Measurements from ENCODE around the gene PDIA2. TPM values are rescaled to one million over a fixed set of nuclear protein-coding genes. Genes with fewer than 3 reads are reported as not detected.
A peak's percentile ranks its signal among the peaks of the same experiment; 100 is the strongest.
"Not testable (repeated sequence)": the region's sequence is repeated elsewhere in the genome, so short reads cannot be mapped to it uniquely, and the experiment has no call there.

PDIA2 gene
- total RNA-seq (2014; rRNA removed): 0.29 and 1.2 TPM in 2 replicates
- polyA plus RNA-seq (2012): 0.12 TPM

GRCh38 chr16:283033-283805 lies at the start of gene PDIA2:
Gene PDIA2 (plus strand): TSS chr16:283164. CDS start chr16:283170, 6 bp downstream.
- DNase-seq (ENCODE audit: low read depth): no peak

GRCh38 chr16:234468-235305 lies 48.3 kb upstream of the PDIA2 start, which contains the start of gene FAM234A:
Gene FAM234A (plus strand): TSS chr16:234821. CDS start chr16:254414, 19,593 bp downstream.
- DNase-seq (ENCODE audit: low read depth): peak; percentile 84

- DNase-seq (ENCODE audit: low read depth): peak; percentile 15
Measured at GRCh38 chr16:239948-240277, 43.1 kb upstream of the PDIA2 start.

GRCh38 chr16:240559-240958 lies 42.4 kb upstream of the PDIA2 start:
- DNase-seq (ENCODE audit: low read depth): no peak

- no peak for DNase-seq (ENCODE audit: low read depth)
Measured at GRCh38 chr16:242281-242680, 40.7 kb upstream of the PDIA2 start.

GRCh38 chr16:243348-243747 lies 39.6 kb upstream of the PDIA2 start:
- DNase-seq (ENCODE audit: low read depth): no peak

GRCh38 chr16:245105-245504 lies 37.9 kb upstream of the PDIA2 start:
- no peak for DNase-seq (ENCODE audit: low read depth)

- DNase-seq (ENCODE audit: low read depth): no peak
Measured at GRCh38 chr16:247027-247426, 35.9 kb upstream of the PDIA2 start.

GRCh38 chr16:249431-249830 lies 33.5 kb upstream of the PDIA2 start:
- DNase-seq (ENCODE audit: low read depth): no peak

- DNase-seq (ENCODE audit: low read depth): no peak
Measured at GRCh38 chr16:252366-253337, 30.3 kb upstream of the PDIA2 start.

GRCh38 chr16:253833-254232 lies 29.1 kb upstream of the PDIA2 start:
- DNase-seq (ENCODE audit: low read depth): no peak

- DNase-seq (ENCODE audit: low read depth): no peak
Measured at GRCh38 chr16:254461-254860, 28.5 kb upstream of the PDIA2 start.

GRCh38 chr16:255183-255582 lies 27.8 kb upstream of the PDIA2 start:
- no peak for DNase-seq (ENCODE audit: low read depth)

- DNase-seq (ENCODE audit: low read depth): not testable (repeated sequence)
Measured at GRCh38 chr16:258091-258490, 24.9 kb upstream of the PDIA2 start.

GRCh38 chr16:259226-259625 lies 23.7 kb upstream of the PDIA2 start:
- no peak for DNase-seq (ENCODE audit: low read depth)

GRCh38 chr16:259814-260253 lies 23.1 kb upstream of the PDIA2 start:
- DNase-seq (ENCODE audit: low read depth): no peak

- DNase-seq (ENCODE audit: low read depth): no peak
Measured at GRCh38 chr16:260326-260725, 22.6 kb upstream of the PDIA2 start.

- no peak for DNase-seq (ENCODE audit: low read depth)
Measured at GRCh38 chr16:261031-261691, 21.8 kb upstream of the PDIA2 start.

- DNase-seq (ENCODE audit: low read depth): no peak
Measured at GRCh38 chr16:262121-262745, 20.7 kb upstream of the PDIA2 start.

- no peak for DNase-seq (ENCODE audit: low read depth)
Measured at GRCh38 chr16:263182-263774, 19.7 kb upstream of the PDIA2 start.
